Measurements from ENCODE around the gene S100A3.

The S100A3 gene

GRCh38 chr1:153553830-153554541, 4.9 kb upstream of the S100A3 start:
- H3K4me2 ChIP-seq (ENCODE audit: low read length), result no peak overlapping the region
- no peaks in the 10 kb centered on the region for H3K79me2 ChIP-seq
- no peak overlapping the region for H3K9ac ChIP-seq
- no peaks in the 10 kb centered on the region for H3K4me1 ChIP-seq
- H3K27me3 ChIP-seq (ENCODE audit: control insufficient read depth, insufficient read depth, low read length), result no peaks in the 10 kb centered on the region
- no peak overlapping the region for H3K27ac ChIP-seq
- H3K4me3 ChIP-seq (ENCODE audit: low read depth, low read length), result no peak overlapping the region
- H2AFZ ChIP-seq, result no peak overlapping the region
- H3K9me3 ChIP-seq (ENCODE audit: control insufficient read depth, low read length), result no peaks in the 10 kb centered on the region
- no peak for TF ChIP-seq CTCF (IDR thresholded peaks at IDR 0.05)
- H3K36me3 ChIP-seq (ENCODE audit: control insufficient read depth, insufficient read depth, low read length), result no peaks in the 10 kb centered on the region

DNA sequence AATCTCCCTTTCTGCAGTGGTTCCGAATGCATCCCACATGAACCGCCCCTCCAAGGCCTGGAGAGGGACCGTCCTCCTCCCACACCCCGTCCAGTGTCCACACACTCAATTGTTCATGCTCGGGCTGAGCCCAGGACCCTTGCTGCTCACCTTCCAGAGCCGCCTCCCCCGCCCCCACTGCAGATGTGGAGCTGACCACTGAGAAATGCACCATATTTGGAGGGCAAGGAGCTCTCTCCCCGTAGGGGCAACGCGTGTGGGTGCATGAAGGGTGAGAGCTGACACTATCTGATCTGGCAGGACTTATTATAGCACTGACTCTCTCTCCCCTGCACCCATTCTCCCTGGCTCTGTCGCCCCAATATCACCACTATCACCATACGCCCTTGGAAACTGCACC, 4.0 kb upstream of the S100A3 start:
- no peaks in the 10 kb centered on the region for H3K4me1 ChIP-seq
- H3K36me3 ChIP-seq (ENCODE audit: control insufficient read depth, insufficient read depth, low read length), result no peaks in the 10 kb centered on the region
- H3K4me2 ChIP-seq (ENCODE audit: low read length), result no peak overlapping the region
- H3K9me3 ChIP-seq (ENCODE audit: control insufficient read depth, low read length), result no peaks in the 10 kb centered on the region
- H3K4me3 ChIP-seq (ENCODE audit: low read depth, low read length), result no peak overlapping the region
- H3K27ac ChIP-seq, result no peak overlapping the region
- TF ChIP-seq CTCF (IDR thresholded peaks at IDR 0.05), result no peak
- no peaks in the 10 kb centered on the region for H3K79me2 ChIP-seq
- no peaks in the 10 kb centered on the region for H3K27me3 ChIP-seq (ENCODE audit: control insufficient read depth, insufficient read depth, low read length)
- H2AFZ ChIP-seq, result no peak overlapping the region
- H3K9ac ChIP-seq, result no peak overlapping the region

- Histone ChIP-seq H2AFZ (no peak overlapping the region), H3K79me2 (no peaks in the 10 kb centered on the region), H3K27me3 (ENCODE audit: control insufficient read depth, insufficient read depth, low read length) (no peaks in the 10 kb centered on the region), H3K4me1 (no peaks in the 10 kb centered on the region), H3K27ac (no peak overlapping the region), H3K4me3 (ENCODE audit: low read depth, low read length) (no peak overlapping the region), H3K9ac (no peak overlapping the region), H3K9me3 (ENCODE audit: control insufficient read depth, low read length) (no peaks in the 10 kb centered on the region), H3K36me3 (ENCODE audit: control insufficient read depth, insufficient read depth, low read length) (no peaks in the 10 kb centered on the region), H3K4me2 (ENCODE audit: low read length) (no peak overlapping the region)
- TF ChIP-seq CTCF (IDR thresholded peaks at IDR 0.05), result no peak
These were observed 3.3 kb upstream of the S100A3 start for GRCh38 chr1:153552335-153552734.

DNA sequence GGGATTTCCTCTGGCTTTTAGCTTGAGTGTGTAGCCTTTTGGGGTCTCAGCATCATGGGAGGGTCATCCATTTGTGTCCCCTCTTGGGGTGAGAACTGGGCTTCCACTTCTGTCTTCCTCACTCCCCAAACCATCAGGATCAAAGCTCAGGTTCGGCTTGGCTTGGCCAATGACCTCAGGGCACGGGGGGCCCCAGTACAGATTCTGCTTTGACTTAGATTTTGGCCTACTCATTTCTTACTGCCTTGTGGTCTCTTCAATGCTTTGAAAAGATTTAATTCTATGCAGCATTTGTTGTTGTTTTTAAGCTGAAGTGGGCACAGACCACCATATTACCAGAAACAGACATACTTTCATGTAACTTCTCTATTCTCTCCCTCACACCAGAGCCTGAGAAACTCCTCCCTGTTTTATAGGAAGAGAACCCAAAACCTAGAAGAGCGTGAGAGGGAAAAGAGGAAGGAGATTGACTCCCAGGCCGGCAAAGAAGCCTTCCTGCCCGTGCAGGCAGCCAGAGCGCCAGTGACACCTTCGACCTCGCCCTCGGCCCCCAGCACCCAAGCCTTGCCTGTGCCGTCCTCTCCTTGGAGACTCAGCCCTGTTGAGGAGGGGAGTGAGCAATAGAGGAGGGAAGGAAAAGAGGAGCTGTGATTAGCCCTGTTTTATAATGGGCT, 1.9 kb upstream of the S100A3 start:
- TF ChIP-seq CTCF (IDR thresholded peaks at IDR 0.05), result no peak
- H3K9me3 ChIP-seq (ENCODE audit: control insufficient read depth, low read length), result no peaks in the 10 kb centered on the region
- no peak overlapping the region for H3K4me2 ChIP-seq (ENCODE audit: low read length)
- no peak overlapping the region for H3K4me3 ChIP-seq (ENCODE audit: low read depth, low read length)
- no peaks in the 10 kb centered on the region for H3K27me3 ChIP-seq (ENCODE audit: control insufficient read depth, insufficient read depth, low read length)
- no peaks in the 10 kb centered on the region for H3K36me3 ChIP-seq (ENCODE audit: control insufficient read depth, insufficient read depth, low read length)
- no peaks in the 10 kb centered on the region for H3K4me1 ChIP-seq
- H3K79me2 ChIP-seq, result no peaks in the 10 kb centered on the region
- no peak overlapping the region for H3K27ac ChIP-seq
- H2AFZ ChIP-seq, result no peak overlapping the region
- H3K9ac ChIP-seq, result no peak overlapping the region

DNA sequence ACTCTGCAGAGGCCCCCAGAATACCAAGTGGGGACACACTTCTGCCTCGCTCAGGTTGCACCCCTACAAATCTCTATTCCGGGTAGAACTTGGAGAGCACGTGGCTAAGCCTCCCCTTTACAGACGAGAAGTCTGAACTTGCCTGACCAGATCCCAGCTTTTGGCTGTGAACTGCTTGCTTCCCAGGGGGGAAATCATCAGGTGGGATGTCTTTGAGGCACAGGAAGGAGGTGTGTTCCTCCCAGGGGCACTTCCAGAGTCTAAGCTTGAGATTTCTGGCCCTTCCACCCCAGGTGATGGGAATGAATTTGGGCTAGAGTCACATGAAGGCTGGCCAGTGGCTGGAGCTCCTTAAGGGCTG, 1.3 kb upstream of the S100A3 start:
- Histone ChIP-seq H3K36me3 (ENCODE audit: control insufficient read depth, insufficient read depth, low read length) (no peaks in the 10 kb centered on the region), H3K9ac (no peak overlapping the region), H3K27ac (no peak overlapping the region), H3K4me3 (ENCODE audit: low read depth, low read length) (no peak overlapping the region), H3K27me3 (ENCODE audit: control insufficient read depth, insufficient read depth, low read length) (no peaks in the 10 kb centered on the region), H2AFZ (no peak overlapping the region), H3K4me1 (no peaks in the 10 kb centered on the region), H3K9me3 (ENCODE audit: control insufficient read depth, low read length) (no peaks in the 10 kb centered on the region), H3K79me2 (no peaks in the 10 kb centered on the region), H3K4me2 (ENCODE audit: low read length) (no peak overlapping the region)
- TF ChIP-seq CTCF (IDR thresholded peaks at IDR 0.05), result no peak
